ENCODE results near the gene CEP20.

- TF ChIP-seq CTCF (conservative IDR thresholded peaks at IDR 0.05; ENCODE audit: low read length) (no peak), EZH2phosphoT487 (IDR thresholded peaks at IDR 0.05; ENCODE audit: borderline replicate concordance) (no peak)
These were observed 67.6 kb downstream of the CEP20 start for GRCh38 chr16:15820837-15821236.

Measured in Loucy (cell line).